ENCODE data around the gene ZNF660.
"Not testable (repeated sequence)": the region's sequence is repeated elsewhere in the genome, so short reads cannot be mapped to it uniquely, and the experiment has no call there.

Gene ZNF660

DNA sequence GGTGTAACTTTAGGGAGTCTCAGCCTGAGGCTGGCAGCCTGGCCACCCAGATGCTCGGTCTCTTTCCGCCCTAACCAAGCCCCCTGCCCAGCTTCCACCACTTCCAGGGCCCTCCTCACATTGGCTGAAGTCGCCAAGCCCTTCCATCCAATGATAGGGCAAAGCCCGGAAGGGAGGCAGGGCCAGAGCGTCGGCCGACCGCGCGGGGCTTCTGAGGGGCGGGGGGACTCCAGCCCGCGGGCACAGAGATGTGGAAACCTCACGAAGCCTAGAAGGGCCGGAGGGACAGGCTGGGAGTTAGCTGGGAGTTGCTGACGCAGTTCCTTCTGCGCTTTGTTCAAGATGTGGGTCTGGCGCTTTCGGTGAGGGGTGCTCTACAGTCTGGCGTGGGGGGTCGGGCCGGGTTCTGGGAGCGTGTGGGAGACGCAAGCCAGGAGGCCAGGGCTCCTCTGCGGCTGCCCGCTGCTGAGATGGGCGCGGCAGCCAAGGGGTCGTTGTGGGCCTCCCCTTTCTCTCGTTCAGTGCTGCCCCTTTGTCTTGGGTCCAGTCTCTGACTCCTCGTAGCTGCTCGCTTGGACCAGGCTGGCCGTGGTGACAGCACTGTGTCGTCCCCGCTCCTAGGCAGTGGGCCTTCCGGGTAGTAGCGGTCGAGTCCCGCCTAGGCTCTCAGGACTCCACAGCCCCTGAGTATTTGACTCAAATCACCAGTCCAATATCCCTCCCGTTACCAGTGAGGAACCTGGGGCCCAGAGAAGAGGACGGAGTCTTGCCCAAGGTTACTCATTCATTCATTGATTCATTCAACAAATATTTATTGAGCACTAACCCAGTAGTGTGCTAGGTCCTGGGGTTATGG is at the start of gene ZNF660:
Gene ZNF660, plus strand, starts transcription at position 319 of the 856 bp plus-strand sequence. CDS start 9,230 bp downstream, outside the sequence.
- DNase-seq (ENCODE audit: low read depth in 2 of 2): no peak

DNA sequence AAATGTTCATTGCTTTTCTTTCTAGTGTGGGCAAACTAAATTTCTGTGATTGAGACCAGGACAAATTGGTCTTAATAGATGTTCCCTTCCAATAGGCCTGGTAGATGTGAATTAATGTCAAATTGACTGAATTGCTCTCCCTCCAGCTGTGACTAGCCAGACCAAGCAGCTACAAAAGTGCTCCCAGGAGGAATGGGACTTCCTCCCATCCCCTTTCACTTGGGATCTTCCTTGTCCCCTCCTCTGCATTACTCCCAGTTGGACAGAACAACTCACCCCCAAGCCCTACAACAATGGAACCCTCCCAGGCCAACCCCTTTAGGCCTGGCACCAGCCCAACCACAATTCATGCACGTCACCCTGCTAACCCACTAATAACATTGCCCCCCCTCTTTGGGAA is 49.4 kb upstream of the ZNF660 start:
- DNase-seq (ENCODE audit: low read depth in 2 of 2): no peak

DNA sequence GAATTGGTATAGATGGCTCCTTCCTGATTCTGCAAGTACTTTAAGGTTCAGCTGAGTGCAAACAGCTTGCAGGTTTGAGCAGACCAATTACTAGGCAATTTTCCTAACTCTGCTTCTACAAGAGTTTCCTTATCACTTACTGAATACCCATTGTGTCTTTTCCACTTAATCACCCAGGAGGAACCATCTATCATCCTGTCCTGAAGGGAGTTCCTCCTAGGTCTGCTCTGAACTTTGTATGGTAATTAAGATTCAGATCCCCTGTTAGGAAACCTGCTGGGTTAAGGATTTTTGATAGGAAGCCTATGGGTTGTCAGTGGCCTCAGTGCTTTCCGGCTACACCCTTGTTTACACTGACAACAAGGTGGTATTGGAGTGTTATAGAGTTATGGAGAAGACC is 40.0 kb upstream of the ZNF660 start:
- not testable (repeated sequence) for DNase-seq (ENCODE audit: low read depth in 2 of 2)

DNA sequence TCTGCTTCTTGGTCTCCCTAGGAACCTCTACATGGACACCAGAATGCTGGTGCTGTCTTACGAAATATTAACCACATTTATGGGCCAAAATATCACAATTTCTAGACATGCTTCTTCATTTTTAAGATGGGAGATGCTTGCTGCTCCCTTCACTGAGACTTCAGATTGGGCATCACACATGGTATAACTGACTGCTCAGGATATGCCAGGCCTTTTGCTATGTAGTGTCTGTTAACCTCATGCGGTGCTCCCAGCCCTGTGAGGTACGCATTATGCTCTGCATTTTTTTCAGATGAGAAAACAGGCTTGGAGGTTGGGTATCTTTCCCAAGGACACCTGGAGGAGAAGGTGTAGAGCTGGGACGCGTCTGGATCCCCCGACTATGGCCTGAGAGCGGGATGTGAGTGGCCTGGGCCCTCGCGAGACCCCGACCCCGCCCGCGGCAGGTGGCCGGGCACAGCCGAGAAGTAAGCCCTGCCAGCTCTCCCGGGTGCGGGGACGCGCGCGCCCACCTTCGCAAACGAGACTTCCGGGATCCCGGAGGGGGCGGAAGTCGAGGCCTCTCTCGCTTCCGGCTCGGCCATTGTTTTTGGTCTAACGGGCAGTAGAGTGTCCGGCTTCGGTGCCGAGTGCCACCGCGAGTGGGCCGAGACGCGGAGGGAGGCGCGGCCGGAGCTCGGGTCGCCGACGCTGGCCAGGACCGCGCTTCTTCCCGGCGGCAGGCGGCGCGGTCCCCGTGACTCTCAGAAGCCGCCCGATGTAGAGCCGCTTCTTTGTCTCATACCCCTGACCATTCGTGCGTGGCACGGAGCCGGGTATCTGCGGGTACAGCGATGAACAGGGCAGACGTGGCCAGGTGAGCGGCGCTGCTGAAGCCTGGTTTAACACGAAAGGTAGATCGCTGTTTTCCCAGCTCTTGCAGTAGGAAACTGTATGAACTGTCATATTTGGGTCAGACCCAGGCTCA is 29.9 kb upstream of the ZNF660 start, which contains the start of gene ZKSCAN7:
Gene ZKSCAN7, plus strand, starts transcription at position 568 of the 967 bp plus-strand sequence. CDS start 1,855 bp downstream, outside the sequence.
- DNase-seq (ENCODE audit: low read depth in 2 of 2): peak; percentile 38 to 52

DNA sequence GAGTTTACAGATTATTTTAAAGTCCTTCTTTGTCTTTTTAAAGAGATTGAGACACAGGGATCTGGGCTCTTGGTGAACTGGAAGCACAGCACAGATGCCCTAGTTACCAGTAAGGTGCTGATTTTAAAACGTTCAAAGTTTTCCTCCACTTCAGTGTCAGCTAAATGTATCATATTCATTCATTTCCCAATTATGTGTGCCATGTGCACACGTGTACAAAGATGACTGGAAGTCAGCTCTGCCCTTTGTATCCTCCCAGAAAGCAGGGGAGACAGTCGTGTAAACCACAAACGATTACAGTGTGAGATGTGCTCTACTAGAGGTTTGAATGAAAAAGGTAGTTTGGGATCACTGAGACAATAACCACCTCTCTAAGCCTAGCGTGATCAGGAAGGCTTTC is 29.0 kb upstream of the ZNF660 start:
- no peak for DNase-seq (ENCODE audit: low read depth in 2 of 2)

- no peak for DNase-seq (ENCODE audit: low read depth in 2 of 2)
These were observed 27.7 kb upstream of the ZNF660 start for GRCh38 chr3:44557074-44557473.

DNA sequence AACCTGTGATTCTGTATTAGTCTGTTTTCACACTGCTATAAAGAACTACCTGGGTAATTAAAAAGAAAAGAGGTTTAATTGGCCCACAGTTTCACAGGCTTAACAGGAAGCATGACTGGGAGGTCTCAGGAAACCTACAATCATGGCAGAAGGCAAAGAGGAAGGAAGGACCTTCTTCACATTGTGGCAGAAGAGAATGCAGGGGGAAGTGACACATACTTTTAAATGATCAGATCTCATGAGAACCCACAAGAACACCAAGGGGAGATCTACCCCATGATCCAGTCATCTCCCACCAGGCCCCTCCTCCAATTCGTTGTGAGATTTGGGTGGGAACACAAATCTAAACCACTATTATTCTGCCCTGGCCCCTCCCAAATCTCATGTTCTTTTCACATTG is 23.7 kb upstream of the ZNF660 start:
- DNase-seq (ENCODE audit: low read depth in 2 of 2): no peak

- no peak for DNase-seq (ENCODE audit: low read depth in 2 of 2)
These were observed 22.6 kb upstream of the ZNF660 start for GRCh38 chr3:44562147-44562546.

DNA sequence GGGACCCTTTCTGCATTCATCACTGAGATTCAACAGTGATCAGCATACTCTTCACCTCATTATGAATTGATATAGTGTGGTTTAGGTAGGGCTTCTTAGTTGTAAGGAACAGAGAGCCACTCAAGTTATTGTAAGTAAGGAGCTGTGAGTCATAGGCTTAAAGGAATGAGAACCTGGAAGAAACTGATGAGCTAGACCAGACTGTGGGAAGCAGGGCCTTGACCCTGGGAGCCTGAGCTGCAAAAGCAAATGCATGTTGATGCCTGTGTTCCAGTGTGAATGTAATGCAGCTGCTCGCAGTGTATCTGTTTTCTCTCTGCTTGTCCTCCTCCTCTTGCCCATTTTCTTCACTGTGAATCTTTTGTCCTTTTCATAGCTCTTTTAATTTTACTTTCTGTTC is 16.2 kb upstream of the ZNF660 start:
- no peak for DNase-seq (ENCODE audit: low read depth in 2 of 2)

DNA sequence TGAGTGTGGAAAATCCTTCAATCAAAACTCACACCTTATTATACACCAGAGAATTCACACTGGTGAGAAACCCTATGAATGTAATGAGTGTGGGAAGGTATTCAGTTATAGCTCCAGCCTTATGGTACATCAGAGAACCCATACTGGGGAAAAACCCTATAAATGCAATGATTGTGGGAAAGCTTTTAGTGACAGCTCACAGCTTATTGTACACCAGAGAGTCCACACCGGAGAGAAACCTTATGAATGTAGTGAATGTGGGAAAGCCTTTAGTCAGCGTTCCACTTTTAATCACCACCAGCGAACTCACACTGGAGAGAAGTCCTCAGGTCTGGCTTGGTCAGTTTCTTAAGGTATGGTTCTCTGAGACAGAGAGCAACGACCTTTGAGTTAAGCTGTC is 13.7 kb upstream of the ZNF660 start:
- no peak for DNase-seq (ENCODE audit: low read depth in 2 of 2)

DNA sequence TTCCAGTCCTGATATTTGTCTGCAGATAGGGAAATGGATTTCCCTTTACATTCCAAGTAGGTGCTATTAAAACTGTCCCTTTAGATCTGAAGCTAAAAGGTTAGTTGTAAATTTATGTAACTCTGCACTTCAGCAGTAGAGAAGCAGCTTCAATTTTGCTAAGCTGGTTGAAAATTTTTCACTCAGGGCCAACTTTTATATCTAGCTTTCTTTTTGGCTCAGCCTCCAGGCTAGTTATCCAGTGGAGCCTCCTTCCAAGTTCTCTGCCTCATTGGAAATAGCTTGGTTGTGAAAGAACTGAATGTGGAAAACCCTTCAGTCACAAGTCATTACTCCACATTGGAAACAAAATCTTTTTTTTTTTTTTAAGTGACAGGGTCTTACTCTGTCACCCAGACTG is 8.2 kb upstream of the ZNF660 start:
- DNase-seq (ENCODE audit: low read depth in 2 of 2): no peak

DNA sequence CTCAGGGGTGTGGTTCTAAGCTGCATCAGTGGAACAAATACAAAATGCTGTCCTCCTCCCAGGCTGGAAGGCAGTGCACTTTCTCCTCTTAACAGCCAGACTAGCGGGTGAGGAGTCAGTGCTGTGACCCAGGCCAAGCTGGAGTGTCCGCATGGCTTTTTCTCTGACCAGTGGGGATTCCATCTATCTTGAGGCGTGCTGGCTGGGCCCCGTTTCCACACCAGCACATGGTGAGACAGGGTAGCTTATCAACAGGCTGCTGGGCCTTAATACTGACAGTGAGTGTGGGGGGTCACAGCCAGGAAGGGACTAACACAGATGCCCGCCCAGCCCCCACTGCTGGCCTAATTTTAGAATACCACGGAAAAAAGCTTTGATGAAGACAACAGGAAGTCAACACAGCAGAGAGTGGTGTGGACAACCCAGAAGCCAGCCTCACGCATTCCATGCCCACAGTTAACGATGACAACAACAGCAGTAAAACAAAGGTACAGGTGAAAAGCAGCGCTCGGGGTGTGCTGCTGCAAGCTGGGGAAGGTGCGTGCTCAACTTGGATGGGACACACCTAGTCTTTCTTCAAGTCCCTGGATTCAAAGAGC is 7.3 kb upstream of the ZNF660 start:
- DNase-seq (ENCODE audit: low read depth in 2 of 2): not testable (repeated sequence)

DNA sequence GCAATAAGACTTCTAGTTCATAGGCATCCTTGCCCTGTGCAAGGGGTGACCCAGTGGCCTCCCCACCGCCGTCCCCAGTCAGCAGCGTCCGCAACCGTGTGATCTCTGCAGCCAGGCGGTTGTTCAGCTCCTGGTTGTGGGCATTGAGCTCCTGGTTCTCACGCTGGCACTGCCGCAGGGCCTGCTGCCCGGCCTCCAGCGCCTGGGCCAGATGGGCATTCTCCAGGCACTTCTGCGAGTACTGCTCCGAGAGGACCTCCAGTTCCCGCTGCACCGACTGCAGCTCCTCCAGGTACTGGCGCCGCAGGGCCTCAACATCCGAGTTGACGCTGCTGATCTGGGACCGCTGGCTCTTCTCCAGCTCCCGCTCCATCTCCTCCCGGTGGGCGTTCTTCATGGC is 6.4 kb upstream of the ZNF660 start:
- DNase-seq (ENCODE audit: low read depth in 2 of 2): not testable (repeated sequence)

DNA sequence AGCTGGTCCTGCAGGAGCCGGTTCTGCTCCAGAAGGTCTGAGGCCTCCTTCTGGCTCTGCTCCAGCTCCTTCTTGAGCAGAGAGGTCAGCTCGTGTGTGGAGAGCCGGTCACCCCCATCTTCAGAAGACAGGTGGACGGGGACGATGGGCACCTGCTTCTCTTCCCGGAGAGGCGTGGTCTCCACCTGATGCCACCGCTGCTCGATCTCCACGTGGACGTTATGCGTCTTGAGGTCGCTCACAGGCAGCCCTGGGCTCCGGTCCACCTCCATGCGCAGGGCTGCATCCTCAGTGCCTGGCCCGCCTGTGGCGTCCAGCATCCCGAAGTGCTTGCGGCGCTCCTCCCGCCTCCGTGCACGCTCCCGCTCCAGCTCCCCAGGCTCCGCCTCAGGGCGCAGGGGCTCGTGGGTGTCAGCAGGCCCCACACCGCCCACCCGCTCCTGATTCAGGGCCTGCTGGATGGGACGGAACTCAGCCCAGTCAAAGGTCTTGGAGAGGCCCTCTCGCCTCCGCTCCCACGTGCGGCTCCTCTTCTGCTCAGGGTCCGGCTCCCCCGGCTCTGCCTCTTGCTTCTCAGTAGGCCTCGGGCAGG is 5.7 kb upstream of the ZNF660 start:
- DNase-seq (ENCODE audit: low read depth in 2 of 2): not testable (repeated sequence)

- DNase-seq (ENCODE audit: low read depth in 2 of 2): not testable (repeated sequence)
These were observed 5.0 kb upstream of the ZNF660 start for GRCh38 chr3:44579749-44580148.

DNA sequence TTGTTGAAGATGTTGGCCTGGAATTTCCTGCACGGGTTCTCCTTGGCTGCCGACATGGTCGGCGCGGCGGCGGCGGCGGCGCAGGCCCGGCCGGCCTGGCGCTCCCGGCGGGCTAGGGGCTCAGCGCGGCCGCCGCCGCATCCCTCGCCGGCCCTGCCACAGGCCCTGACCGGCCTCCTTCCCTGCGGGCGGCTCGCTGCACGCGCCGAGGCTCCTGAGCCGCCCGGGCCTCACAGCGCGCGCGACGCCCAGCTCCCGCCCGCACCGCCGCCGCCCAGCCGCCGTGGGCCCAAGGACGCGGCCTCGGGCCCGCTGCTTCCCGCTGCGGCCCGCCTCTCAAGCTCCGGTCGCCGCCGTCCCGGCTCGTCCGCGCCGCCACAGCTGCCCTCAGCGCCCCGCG is 3.8 kb upstream of the ZNF660 start:
- DNase-seq (ENCODE audit: low read depth in 2 of 2): not testable (repeated sequence)

GRCh38 chr3:44596621-44597020 is 11.9 kb downstream of the ZNF660 start:
- DNase-seq (ENCODE audit: low read depth in 2 of 2): no peak

DNA sequence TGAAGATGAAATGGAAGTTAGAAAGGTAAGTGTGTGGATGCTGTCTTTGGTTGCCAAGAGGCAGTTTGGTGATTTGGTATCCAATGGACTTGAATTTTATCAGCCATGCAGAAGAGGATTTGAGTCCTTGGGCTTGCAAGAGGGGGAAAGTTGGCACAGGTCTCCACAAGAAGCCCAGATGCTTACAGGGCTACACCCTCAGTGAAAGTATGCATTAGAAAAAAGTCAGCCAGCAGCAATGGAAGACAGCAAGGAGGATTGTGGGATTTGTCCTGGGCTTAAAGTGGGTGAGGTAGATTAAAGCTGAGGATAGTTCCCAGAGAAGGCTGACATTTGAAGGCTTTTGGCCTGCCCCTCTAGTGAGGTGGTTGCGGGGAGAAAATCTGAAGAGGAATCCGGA is 17.0 kb downstream of the ZNF660 start:
- no peak for DNase-seq (ENCODE audit: low read depth in 2 of 2)

GRCh38 chr3:44612678-44613077 is 27.9 kb downstream of the ZNF660 start:
- DNase-seq (ENCODE audit: low read depth in 2 of 2): no peak

DNA sequence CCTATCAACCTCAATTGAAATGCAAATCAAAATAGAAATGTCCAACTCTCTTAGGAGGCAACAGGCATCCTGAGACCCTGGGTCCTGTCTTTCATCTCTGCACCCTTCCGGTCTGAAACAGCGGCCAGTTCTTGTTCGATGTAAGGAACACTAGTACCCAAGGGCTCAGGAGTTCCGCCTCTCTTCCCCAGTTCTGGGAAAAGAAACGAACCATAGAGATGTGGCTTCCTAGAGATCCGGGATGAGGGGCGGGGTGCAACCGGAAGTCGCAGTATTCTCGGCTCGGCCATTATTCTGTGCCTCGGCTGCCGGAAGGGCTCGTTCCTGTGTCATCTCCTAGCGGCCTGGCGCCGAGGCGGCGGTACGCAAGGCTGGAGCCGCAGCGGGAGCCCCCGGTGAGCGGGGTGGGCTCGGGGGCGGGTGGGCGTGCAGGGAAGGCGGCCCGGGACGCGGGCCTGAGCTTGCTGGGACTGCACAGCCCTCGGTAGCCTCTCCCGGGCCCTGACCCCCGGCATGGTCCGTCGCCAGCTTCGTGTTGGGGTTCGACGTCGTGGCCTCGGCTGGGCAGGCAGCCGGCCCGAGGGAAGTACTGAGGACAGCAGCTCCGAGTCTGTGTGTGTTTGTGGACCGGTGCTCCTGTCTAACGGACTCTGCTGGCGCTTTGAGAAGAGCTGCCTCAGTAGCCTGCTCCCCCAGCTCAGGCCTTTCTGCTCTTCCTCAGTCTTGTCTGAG is 40.2 kb downstream of the ZNF660 start, which contains the start of gene ZNF197:
Gene ZNF197, plus strand, starts transcription at position 288 of the 732 bp plus-strand sequence. CDS start 4,119 bp downstream, outside the sequence.
- peak; percentile 29 to 49 for DNase-seq (ENCODE audit: low read depth in 2 of 2)

- no peak for DNase-seq (ENCODE audit: low read depth in 2 of 2)
These were observed 44.0 kb downstream of the ZNF660 start for GRCh38 chr3:44628716-44629115.

Data from stimulated activated CD8-positive, alpha-beta memory T cell treated with anti-CD3 and anti-CD28 coated beads, Interleukin-7, amount 100 ng/mL, for 4 hours (primary cell).